PFSK-1 (cell line): ENCODE results near the gene GSDMA.

ENCODE experiments used
- FOXP2 ChIP-seq: optimal IDR thresholded peaks from 2 replicates; pipeline ENCODE3; 2011; ENCODE audit warnings: borderline replicate concordance, control low read depth, inconsistent platforms; ENCODE audit not compliant: insufficient read depth; ENCODE audit errors: extremely low read length, extremely low read depth
- POLR2AphosphoS5 ChIP-seq: IDR thresholded peaks from 2 replicates; pipeline ENCODE4 v1.6.1; 2012; ENCODE audit warnings: low read depth, mild to moderate bottlenecking, control low read depth, low read length, moderate library complexity
- REST ChIP-seq, 2 experiments: IDR thresholded peaks; 2 replicates each; pipeline versions ENCODE4 v1.6.1 to v1.8.0; 2011 to 2012; ENCODE audit warnings: low read depth in 2 of 2, low read length in 2 of 2, control low read depth in 1 of 2, inconsistent platforms in 1 of 2, mild to moderate bottlenecking in 1 of 2, moderate library complexity in 1 of 2; ENCODE audit not compliant: insufficient read depth in 1 of 2
- TAF1 ChIP-seq: IDR thresholded peaks from 2 replicates; pipeline ENCODE4 v1.6.1; 2012; ENCODE audit warnings: low read length, control low read depth, borderline replicate concordance; ENCODE audit not compliant: insufficient read depth

GRCh38 chr17:39988206-39988810 is 25.5 kb downstream of the GSDMA start:
- no peak for TF ChIP-seq POLR2AphosphoS5
- TF ChIP-seq TAF1: no peak
- no peak for TF ChIP-seq REST (IDR thresholded peaks at IDR 0.05; ENCODE audit: insufficient read depth in 1 of 2, low read depth in 2 of 2, low read length in 2 of 2)
- TF ChIP-seq FOXP2: no peak
